Cardiac muscle cell (in vitro differentiated cells and primary cell): Measurements from ENCODE around the gene TMEM185B. TPM values are rescaled to one million over a fixed set of nuclear protein-coding genes. Genes with fewer than 3 reads are reported as not detected.
A peak's percentile ranks its signal among the peaks of the same experiment; 100 is the strongest.
"Not testable (repeated sequence)": the region's sequence is repeated elsewhere in the genome, so short reads cannot be mapped to it uniquely, and the experiment has no call there.

Experiments used
- DNase-seq, 2 donors: peaks; one replicate each; pipeline versions ENCODE4 v3.0.0 to v3.0.0-alpha.2; 2010 to 2017; ENCODE audit warnings: low read depth in 1 of 2, low spot score in 1 of 2
- H3K27ac ChIP-seq: fragments of 200-600 bp; sonication (generic); 2 replicates; pipeline ENCODE4 v1.5.1; 2016
- H3K27me3 ChIP-seq: fragments of 200-600 bp; sonication (generic); 2 replicates; pipeline ENCODE4 v1.6.0; 2016; ENCODE audit warnings: control low read depth
- H3K36me3 ChIP-seq: fragments of 200-600 bp; sonication (generic); 2 replicates; pipeline ENCODE4 v1.5.1; 2016; ENCODE audit warnings: control low read depth
- H3K4me1 ChIP-seq: fragments of 200-600 bp; sonication (generic); 2 replicates; pipeline ENCODE4 v1.8.1; 2017; ENCODE audit warnings: low read depth, mild to moderate bottlenecking, mixed run types
- H3K4me3 ChIP-seq: fragments of 200-600 bp; sonication (generic); 2 replicates; pipeline ENCODE4 v1.5.1; 2016; ENCODE audit warnings: mild to moderate bottlenecking
- H3K9me3 ChIP-seq: fragments of 200-600 bp; sonication (generic); 2 replicates; pipeline ENCODE4 v1.5.1; 2017; ENCODE audit warnings: low read depth, mild to moderate bottlenecking, control low read depth
- polyA plus RNA-seq: library from polyadenylated mRNA; unstranded; fragments of >200 nt; fragmentation: Nextera tagmentation; extraction: Ambion mirVana; gene quantifications from 2 replicates; pipeline ENCODE4 v1.2.1, GENCODE V29; 2016
- total RNA-seq: library from RNA; depleted of rRNA; stranded (reverse); fragments of >200 nt; gene quantifications from 2 replicates; pipeline ENCODE4 v1.2.3, GENCODE V29; 2016
- TF ChIP-seq, protein P1 (sequence below): IDR thresholded peaks from 2 replicates; pipeline ENCODE4 v1.5.1; 2012; ENCODE audit warnings: low read depth, mild to moderate bottlenecking, low read length

The TMEM185B gene
- total and polyA plus RNA-seq, 2 experiments from 2014 or later, result 21.3 to 43.4 TPM

DNA sequence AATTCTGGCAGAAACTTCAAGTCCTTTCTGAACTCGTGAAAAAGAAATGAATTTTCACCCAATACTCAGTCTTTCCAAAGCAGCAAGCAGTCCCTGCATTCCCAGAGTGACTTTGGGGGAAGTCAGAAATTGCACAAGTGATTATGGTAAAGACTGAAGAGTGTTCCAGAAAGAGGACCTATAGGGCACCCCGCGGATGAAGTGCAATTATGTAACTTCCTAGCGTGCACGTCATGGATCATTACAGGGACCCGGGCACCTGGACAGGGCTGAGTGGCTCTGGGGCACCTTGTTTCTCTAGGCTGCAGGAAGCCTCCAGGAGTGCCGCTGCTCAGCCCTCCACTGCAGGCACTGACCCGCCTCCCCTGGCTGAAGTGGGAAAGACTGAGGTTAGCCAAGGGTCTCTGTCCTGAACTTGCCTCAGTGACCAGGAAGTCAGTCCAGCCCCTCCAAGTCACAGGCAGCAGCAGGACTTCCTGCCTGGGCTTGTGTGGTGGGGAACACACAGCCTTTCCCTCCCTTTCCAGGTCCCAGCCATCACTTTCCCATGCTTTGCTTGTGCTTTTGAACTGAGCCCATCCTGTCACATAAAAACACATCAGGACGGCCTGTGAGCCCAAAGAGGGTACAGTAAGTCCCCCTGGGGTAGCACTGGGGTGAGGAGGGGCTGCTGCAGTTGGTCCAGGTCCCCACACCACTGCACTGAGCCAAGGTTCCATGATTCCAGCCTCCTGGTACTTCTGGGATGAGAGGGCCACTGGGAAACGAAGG, 19.8 kb downstream of the TMEM185B start:
- peak in 1 of 2 donors; percentile 26 for DNase-seq
- Histone ChIP-seq H3K4me1 (no peaks in the 10 kb centered on the region), H3K36me3 (no peaks in the 10 kb centered on the region), H3K4me3 (no peak overlapping the region), H3K27me3 (no peaks in the 10 kb centered on the region), H3K9me3 (no peaks in the 10 kb centered on the region), H3K27ac (no peak overlapping the region)
- TF ChIP-seq, protein P1, sequence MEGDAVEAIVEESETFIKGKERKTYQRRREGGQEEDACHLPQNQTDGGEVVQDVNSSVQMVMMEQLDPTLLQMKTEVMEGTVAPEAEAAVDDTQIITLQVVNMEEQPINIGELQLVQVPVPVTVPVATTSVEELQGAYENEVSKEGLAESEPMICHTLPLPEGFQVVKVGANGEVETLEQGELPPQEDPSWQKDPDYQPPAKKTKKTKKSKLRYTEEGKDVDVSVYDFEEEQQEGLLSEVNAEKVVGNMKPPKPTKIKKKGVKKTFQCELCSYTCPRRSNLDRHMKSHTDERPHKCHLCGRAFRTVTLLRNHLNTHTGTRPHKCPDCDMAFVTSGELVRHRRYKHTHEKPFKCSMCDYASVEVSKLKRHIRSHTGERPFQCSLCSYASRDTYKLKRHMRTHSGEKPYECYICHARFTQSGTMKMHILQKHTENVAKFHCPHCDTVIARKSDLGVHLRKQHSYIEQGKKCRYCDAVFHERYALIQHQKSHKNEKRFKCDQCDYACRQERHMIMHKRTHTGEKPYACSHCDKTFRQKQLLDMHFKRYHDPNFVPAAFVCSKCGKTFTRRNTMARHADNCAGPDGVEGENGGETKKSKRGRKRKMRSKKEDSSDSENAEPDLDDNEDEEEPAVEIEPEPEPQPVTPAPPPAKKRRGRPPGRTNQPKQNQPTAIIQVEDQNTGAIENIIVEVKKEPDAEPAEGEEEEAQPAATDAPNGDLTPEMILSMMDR, result no peak

DNA sequence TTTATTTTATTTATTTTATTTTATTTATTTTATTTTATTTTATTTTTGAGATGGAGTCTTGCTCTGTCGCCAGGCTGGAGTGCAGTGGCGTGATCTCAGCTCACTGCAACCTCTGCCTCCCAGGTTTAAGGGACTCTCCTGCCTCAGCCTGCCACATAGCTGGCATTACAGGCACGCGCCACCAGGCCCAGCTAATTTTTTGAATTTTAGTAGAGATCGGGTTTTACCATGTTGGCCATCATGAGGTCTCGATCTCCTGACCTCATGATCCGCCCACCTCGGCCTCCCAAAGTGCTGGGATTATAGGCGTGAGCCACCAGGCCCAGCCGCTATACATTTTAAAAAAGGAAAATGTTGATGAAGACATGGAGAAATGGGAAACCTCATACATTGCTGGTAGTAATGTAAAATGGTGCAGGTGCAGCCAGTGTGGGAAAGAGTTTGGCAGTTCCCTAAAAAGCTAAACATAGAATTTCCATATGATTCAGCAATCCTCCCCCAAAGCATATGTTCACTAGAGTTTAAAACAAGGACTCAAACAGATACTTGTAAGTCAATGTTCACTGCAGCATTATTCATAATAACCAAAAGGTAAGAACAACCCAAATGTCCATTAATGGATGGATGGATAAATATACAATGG, 23.3 kb downstream of the TMEM185B start:
- H3K9me3 ChIP-seq, H3K4me3 ChIP-seq, H3K4me1 ChIP-seq, DNase-seq, H3K36me3 ChIP-seq, H3K27me3 ChIP-seq, H3K27ac ChIP-seq: not testable (repeated sequence)

DNA sequence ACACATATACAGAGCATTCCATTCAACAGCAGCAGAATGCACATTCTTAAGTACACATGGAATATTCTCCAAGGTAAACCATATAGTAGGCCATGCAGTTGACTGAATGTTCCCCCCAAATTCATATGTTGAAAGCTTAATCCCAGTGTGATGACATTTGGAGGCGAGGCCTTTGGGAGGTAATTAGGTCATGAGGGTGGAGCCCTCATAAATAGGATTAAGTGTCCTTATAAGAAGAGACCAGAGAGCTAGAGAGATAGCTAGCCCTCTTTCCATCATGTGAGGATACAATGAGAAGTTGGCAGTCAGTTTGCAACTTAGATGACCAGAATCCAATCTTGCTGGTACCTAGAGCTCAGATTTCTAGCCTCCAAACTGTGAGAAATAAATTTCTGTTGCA, 27.6 kb downstream of the TMEM185B start:
- Histone ChIP-seq H3K9me3 (no peaks in the 10 kb centered on the region), H3K4me3 (no peak overlapping the region), H3K27ac (no peak overlapping the region), H3K4me1 (no peaks in the 10 kb centered on the region), H3K27me3 (no peaks in the 10 kb centered on the region), H3K36me3 (no peaks in the 10 kb centered on the region)
- DNase-seq, result no peak
- TF ChIP-seq, protein P1, result no peak

DNA sequence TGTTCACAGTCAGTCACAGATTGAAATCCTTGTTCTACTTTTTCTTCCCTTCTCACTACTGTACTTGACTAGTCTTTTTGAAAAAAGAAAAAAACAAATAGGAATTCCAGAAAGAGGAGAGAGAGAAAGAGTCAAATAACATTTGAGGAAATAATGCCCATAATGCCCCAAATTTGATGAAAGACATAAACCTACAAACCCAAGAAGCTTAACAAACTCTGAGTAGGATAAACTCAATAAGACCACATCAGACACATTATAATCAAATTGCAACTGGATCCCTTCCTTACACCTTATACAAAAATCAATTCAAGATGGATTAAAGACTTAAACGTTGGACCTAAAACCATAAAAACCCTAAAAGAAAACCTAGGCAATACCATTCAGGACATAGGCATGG, 30.9 kb downstream of the TMEM185B start:
- DNase-seq, result no peak
- H3K9me3 ChIP-seq, result no peaks in the 10 kb centered on the region
- H3K36me3 ChIP-seq, result no peaks in the 10 kb centered on the region
- H3K27ac ChIP-seq, result no peak overlapping the region
- no peak overlapping the region for H3K4me3 ChIP-seq
- no peaks in the 10 kb centered on the region for H3K4me1 ChIP-seq
- H3K27me3 ChIP-seq, result no peaks in the 10 kb centered on the region
- TF ChIP-seq, protein P1, result no peak

DNA sequence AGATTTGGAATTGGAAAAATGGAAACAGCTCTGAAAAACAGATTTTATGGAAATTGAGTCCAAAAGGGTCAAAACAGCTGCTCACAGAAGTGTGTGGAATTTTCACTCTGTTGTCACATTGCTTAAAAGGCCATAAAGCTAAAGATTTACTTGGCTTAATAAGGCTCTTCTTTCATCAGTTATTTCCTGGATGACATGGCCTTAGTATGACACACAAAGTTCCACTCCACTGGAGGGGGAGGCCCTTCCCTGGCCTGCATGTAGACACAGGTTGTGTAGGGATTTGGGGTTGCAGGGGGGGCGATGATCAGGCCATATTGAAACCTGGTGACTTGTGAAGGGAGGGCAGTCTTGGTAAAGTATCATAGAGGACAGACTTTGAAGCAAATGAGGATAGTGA, 34.0 kb downstream of the TMEM185B start:
- TF ChIP-seq, protein P1, result no peak
- no peak for DNase-seq
- Histone ChIP-seq H3K9me3 (no peaks in the 10 kb centered on the region), H3K36me3 (no peaks in the 10 kb centered on the region), H3K4me3 (no peak overlapping the region), H3K27ac (no peak overlapping the region), H3K27me3 (no peaks in the 10 kb centered on the region), H3K4me1 (no peaks in the 10 kb centered on the region)

DNA sequence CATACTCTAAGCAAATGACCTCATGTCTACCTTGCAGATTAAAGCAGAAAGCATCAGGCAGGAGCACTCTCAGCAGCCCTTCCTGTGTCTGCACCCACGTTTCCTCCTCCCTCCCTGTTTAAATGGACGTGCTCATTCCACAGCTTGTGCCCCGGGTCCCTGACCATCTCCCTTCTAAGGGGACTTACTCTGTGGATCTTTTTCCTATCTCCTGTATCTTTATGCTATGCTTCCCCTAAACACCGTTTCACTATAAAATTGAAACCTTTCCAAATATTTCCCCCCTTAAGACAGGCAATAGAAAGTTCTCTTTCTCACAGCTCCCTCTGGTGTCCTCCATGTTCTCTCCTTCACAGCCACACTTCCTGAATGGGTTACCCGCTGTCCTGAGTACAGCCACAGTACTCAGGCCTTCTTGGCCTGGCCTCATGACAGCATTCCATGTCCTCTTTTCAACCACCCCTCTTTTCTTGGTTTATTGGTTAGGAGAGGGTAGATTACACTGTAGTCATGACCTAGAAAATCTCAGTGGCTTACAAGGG, 41.1 kb downstream of the TMEM185B start:
- TF ChIP-seq, protein P1, result no peak
- no peaks in the 10 kb centered on the region for H3K27me3 ChIP-seq
- H3K4me1 ChIP-seq, result peaks cover 14% of the 10 kb centered on the region
- no peak for DNase-seq
- no peaks in the 10 kb centered on the region for H3K9me3 ChIP-seq
- H3K36me3 ChIP-seq, result no peaks in the 10 kb centered on the region
- H3K4me3 ChIP-seq, result no peak overlapping the region
- no peak overlapping the region for H3K27ac ChIP-seq
